Adrenal gland (tissue), 5 donors: ENCODE measurements around the gene DNAH2.

Source experiments
- CTCF ChIP-seq, 6 experiments: fragments of 450-650 bp in 4 of 6; fragments of 200-600 bp in 2 of 6; sonication (generic) in 1 of 6; IDR thresholded peaks; 1 replicate in 5 of 6; 2 replicates in 1 of 6; pipeline versions ENCODE4 v1.5.1 to v1.8.0; 2016 to 2021; ENCODE audit warnings: antibody characterized with exemption in 6 of 6, mild to moderate bottlenecking in 2 of 6, moderate library complexity in 1 of 6
- POLR2A ChIP-seq, 2 donors: fragments of 450-650 bp; IDR thresholded peaks; one replicate each; pipeline ENCODE4 v1.6.1; 2017; ENCODE audit warnings: antibody characterized with exemption in 2 of 2, mild to moderate bottlenecking in 2 of 2, moderate library complexity in 1 of 2
- donor health status: DM: no; HTN: no; CAD: no.

GRCh38 chr17:7878234-7878633 is 160.7 kb downstream of the DNAH2 start:
- TF ChIP-seq CTCF (IDR thresholded peaks at IDR 0.05): no peak
- no peak for TF ChIP-seq POLR2A (IDR thresholded peaks at IDR 0.05)
